ENCODE data around the gene EPHA8.

EPHA8 gene

GRCh38 chr1:22651941-22652856 is 88.9 kb downstream of the EPHA8 start:
- no peak for DNase-seq

GRCh38 chr1:22652881-22653316 is 89.6 kb downstream of the EPHA8 start, which contains the start of gene C1QB:
TSS of gene C1QB (plus strand) at chr1:22653236. CDS start at chr1:22659463, 6,227 bp downstream.
- no peak for DNase-seq
